GM18951 (cell line): ENCODE data around the gene KRT77.

ENCODE experiments used
- POLR2A ChIP-seq: IDR thresholded peaks from 4 replicates; pipeline ENCODE4 v1.6.1; 2011; ENCODE audit warnings: mild to moderate bottlenecking; ENCODE audit not compliant: insufficient read length, insufficient read depth; ENCODE audit errors: extremely low read depth
- in situ Hi-C: fragments of 300-500 bp; cut with MboI; formaldehyde crosslinking; loops from one replicate; pipeline ENCODE4 v1.12.0; 2022; ENCODE audit warnings: low sequenced_read_pairs, mixed read lengths, inconsistent platforms; ENCODE audit not compliant: unreplicated experiment

The KRT77 gene

GRCh38 chr12:52660934-52661499, 42.3 kb downstream of the KRT77 start:
- in situ Hi-C loops: no loop called here
- no peak for TF ChIP-seq POLR2A

- TF ChIP-seq POLR2A: no peak
- in situ Hi-C loops: no loop called here
Measured at GRCh38 chr12:52659951-52660350, 43.4 kb downstream of the KRT77 start.

- in situ Hi-C loops: no loop called here
- no peak for TF ChIP-seq POLR2A
Measured at GRCh38 chr12:52659395-52659794, 43.9 kb downstream of the KRT77 start.

GRCh38 chr12:52658196-52658595, 45.1 kb downstream of the KRT77 start:
- in situ Hi-C loops: no loop called here
- TF ChIP-seq POLR2A: no peak

GRCh38 chr12:52657250-52657902, 45.9 kb downstream of the KRT77 start:
- TF ChIP-seq POLR2A: no peak
- in situ Hi-C loops: no loop called here

- in situ Hi-C loops: no loop called here
- no peak for TF ChIP-seq POLR2A
Measured at GRCh38 chr12:52656616-52657015, 46.7 kb downstream of the KRT77 start.

GRCh38 chr12:52655720-52656124, 47.6 kb downstream of the KRT77 start:
- no peak for TF ChIP-seq POLR2A
- in situ Hi-C loops: no loop called here

- no peak for TF ChIP-seq POLR2A
- in situ Hi-C loops: no loop called here
Measured at GRCh38 chr12:52655251-52655650, 48.1 kb downstream of the KRT77 start.

- in situ Hi-C loops: no loop called here
- no peak for TF ChIP-seq POLR2A
Measured at GRCh38 chr12:52651726-52652261, 51.5 kb downstream of the KRT77 start, which contains the start of gene KRT2. TSS of gene KRT2 (minus strand) at chr12:52652211. CDS start at chr12:52652142, 69 bp downstream.

- in situ Hi-C loops: no loop called here
- TF ChIP-seq POLR2A: no peak
Measured at GRCh38 chr12:52650520-52651081, 52.7 kb downstream of the KRT77 start.

GRCh38 chr12:52649066-52649465, 54.3 kb downstream of the KRT77 start:
- no peak for TF ChIP-seq POLR2A
- in situ Hi-C loops: no loop called here

GRCh38 chr12:52648012-52648550, 55.2 kb downstream of the KRT77 start:
- in situ Hi-C loops: no loop called here
- no peak for TF ChIP-seq POLR2A

- in situ Hi-C loops: no loop called here
- no peak for TF ChIP-seq POLR2A
Measured at GRCh38 chr12:52647601-52648000, 55.7 kb downstream of the KRT77 start.
